ENCODE data around the gene TPSD1. TPM values are rescaled to one million over a fixed set of nuclear protein-coding genes. Genes with fewer than 3 reads are reported as not detected.
A peak's percentile ranks its signal among the peaks of the same experiment; 100 is the strongest.

Gene TPSD1
- total RNA-seq, 1 experiment from 2014 or later, result not detected

- peak; percentile 98 for DNase-seq (ENCODE audit: low read depth)
Observed at GRCh38 chr16:1297018-1297696, 41.3 kb downstream of the TPSD1 start.

- DNase-seq (ENCODE audit: low read depth), result no peak
Observed at GRCh38 chr16:1298406-1298805, 42.5 kb downstream of the TPSD1 start.

DNA sequence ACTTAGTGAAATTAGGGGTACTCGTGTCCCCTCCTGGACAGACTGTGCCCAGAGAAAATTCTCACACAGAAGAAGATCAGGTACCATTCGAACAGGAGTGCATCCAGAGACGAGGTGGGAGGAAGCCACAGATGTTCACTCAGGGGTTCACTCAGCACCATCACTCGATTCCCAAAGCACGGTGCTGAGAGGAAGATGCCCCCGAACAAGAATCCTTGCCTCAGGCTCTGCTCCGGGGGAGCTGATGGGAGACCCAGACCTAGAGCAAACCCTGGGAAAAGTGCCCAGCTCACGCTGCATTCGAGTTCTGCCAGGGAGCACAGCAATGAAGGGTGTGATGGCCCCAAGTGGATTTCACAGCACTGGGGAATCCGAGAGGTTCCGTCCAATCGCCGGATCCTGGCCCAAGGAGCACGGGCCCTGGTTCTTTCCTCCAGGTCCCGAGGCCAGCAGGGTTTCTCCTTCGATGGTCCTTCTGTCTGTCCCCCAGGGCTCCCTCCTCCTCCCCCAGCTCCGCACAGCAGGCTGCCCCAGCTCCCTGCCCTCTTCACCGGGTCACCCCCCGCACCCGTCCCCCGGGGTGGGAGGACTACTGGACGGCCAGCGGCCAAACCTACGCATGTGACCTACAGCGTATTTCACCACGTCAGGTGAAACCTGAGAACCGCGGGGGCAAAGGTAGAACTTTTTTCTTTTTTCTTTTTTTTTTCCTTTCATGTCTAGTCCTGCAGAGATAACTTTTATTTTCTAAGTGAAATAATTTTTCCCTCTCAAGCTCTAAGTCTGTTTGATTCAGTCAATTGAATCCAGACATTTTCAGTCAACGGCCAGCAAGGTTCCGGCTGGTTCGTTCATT, 43.4 kb downstream of the TPSD1 start:
- DNase-seq (ENCODE audit: low read depth), result no peak

- no peak for DNase-seq (ENCODE audit: low read depth)
Observed at GRCh38 chr16:1299868-1300203, 44.0 kb downstream of the TPSD1 start.

GRCh38 chr16:1300664-1301476, 45.0 kb downstream of the TPSD1 start:
- peak; percentile 30 for DNase-seq (ENCODE audit: low read depth)

- no peak for DNase-seq (ENCODE audit: low read depth)
Observed at GRCh38 chr16:1301562-1301961, 45.7 kb downstream of the TPSD1 start.

GRCh38 chr16:1305823-1306222, 50.0 kb downstream of the TPSD1 start:
- no peak for DNase-seq (ENCODE audit: low read depth)

DNA sequence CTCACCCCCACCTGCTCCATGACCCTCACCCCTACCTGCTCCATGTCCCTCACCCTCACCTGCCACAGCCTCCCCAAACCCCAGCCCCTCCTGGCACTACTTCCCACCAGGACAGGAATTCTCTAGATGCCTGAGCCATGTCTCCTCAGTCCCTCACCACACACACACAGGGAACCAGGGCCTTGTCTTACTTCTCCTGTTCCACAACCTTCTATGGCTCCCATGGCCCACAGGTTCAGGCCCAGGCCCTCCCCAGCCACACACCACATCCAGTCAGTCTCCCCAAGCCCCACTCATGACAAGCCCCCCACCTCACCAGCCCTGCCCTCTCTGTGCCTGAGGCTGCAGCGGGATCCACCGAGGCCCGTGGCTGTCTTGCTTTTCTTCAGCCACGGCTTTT, 50.5 kb downstream of the TPSD1 start:
- DNase-seq (ENCODE audit: low read depth), result no peak

GRCh38 chr16:1308036-1308976, 52.4 kb downstream of the TPSD1 start:
- DNase-seq (ENCODE audit: low read depth), result peak; percentile 79

Other genes with a start within 250 kb of the TPSD1 start
- gene SSTR5, start 183.3 kb upstream of the TPSD1 start, total RNA-seq (2014; rRNA removed; shearing (Covaris generic)), result not detected in 2 replicates
- gene C1QTNF8, start 159.8 kb upstream of the TPSD1 start, total RNA-seq (2014; rRNA removed; shearing (Covaris generic)), result not detected in 2 replicates
- gene CACNA1H, start 103.0 kb upstream of the TPSD1 start, total RNA-seq (2014; rRNA removed; shearing (Covaris generic)), result not detected in 2 replicates
- gene TPSG1, start 30.8 kb upstream of the TPSD1 start, total RNA-seq (2014; rRNA removed; shearing (Covaris generic)), result not detected in 2 replicates
- gene TPSB2, start 25.9 kb upstream of the TPSD1 start, total RNA-seq (2014; rRNA removed; shearing (Covaris generic)), result not detected in 2 replicates
- gene TPSAB1, start 15.4 kb upstream of the TPSD1 start, total RNA-seq (2014; rRNA removed; shearing (Covaris generic)), result not detected in 2 replicates
- 73.1 and 121 TPM in 2 replicates for gene UBE2I, start 53.6 kb downstream of the TPSD1 start, total RNA-seq (2014; rRNA removed; shearing (Covaris generic))
- gene BAIAP3, start 77.6 kb downstream of the TPSD1 start, total RNA-seq (2014; rRNA removed; shearing (Covaris generic)), result 0.13 and 0.50 TPM in 2 replicates
- 103 and 109 TPM in 2 replicates for gene TSR3, start 95.8 kb downstream of the TPSD1 start, total RNA-seq (2014; rRNA removed; shearing (Covaris generic))
- gene GNPTG, start 95.9 kb downstream of the TPSD1 start, total RNA-seq (2014; rRNA removed; shearing (Covaris generic)), result 38.2 and 38.9 TPM in 2 replicates
- 17.0 and 21.8 TPM in 2 replicates for gene UNKL, start 158.6 kb downstream of the TPSD1 start, total RNA-seq (2014; rRNA removed; shearing (Covaris generic))
- gene UQCC4, start 164.7 kb downstream of the TPSD1 start, total RNA-seq (2014; rRNA removed; shearing (Covaris generic)), result 42.0 and 62.9 TPM in 2 replicates
- not detected in 2 replicates for gene PERCC1, start 175.0 kb downstream of the TPSD1 start, total RNA-seq (2014; rRNA removed; shearing (Covaris generic))
- 0.03 and 0.26 TPM in 2 replicates for gene CCDC154, start 188.5 kb downstream of the TPSD1 start, total RNA-seq (2014; rRNA removed; shearing (Covaris generic))
- 57.5 and 67.0 TPM in 2 replicates for gene CLCN7, start 219.0 kb downstream of the TPSD1 start, total RNA-seq (2014; rRNA removed; shearing (Covaris generic))
- not detected in 2 replicates for gene PTX4, start 232.9 kb downstream of the TPSD1 start, total RNA-seq (2014; rRNA removed; shearing (Covaris generic))
- 27.1 and 35.6 TPM in 2 replicates for gene TELO2, start 237.3 kb downstream of the TPSD1 start, total RNA-seq (2014; rRNA removed; shearing (Covaris generic))